HG03159 (cell line): ENCODE measurements around the gene ERCC2.

Source experiments
- ATAC-seq: cut with Tn5 transposase; IDR thresholded peaks from one replicate; pipeline ENCODE4 v1.9.1; 2021; ENCODE audit warnings: mild to moderate bottlenecking, moderate library complexity; ENCODE audit not compliant: unreplicated experiment

Gene ERCC2

GRCh38 chr19:45402298-45403061 lies 32.1 kb upstream of the ERCC2 start:
- ATAC-seq, result no peak

- ATAC-seq, result no peak
These were observed 31.4 kb upstream of the ERCC2 start for GRCh38 chr19:45401815-45402214.

GRCh38 chr19:45400192-45400591 lies 29.8 kb upstream of the ERCC2 start:
- no peak for ATAC-seq

GRCh38 chr19:45395821-45396617 lies 25.6 kb upstream of the ERCC2 start:
- ATAC-seq, result no peak

GRCh38 chr19:45391871-45392665 lies 21.7 kb upstream of the ERCC2 start:
- no peak for ATAC-seq

GRCh38 chr19:45391346-45391745 lies 21.0 kb upstream of the ERCC2 start:
- ATAC-seq, result no peak

GRCh38 chr19:45385392-45386221 lies 15.2 kb upstream of the ERCC2 start:
- no peak for ATAC-seq

GRCh38 chr19:45382426-45382825 lies 12.1 kb upstream of the ERCC2 start:
- no peak for ATAC-seq

GRCh38 chr19:45380107-45380506 lies 9.7 kb upstream of the ERCC2 start:
- ATAC-seq, result no peak

GRCh38 chr19:45376045-45376724 lies 5.8 kb upstream of the ERCC2 start:
- ATAC-seq, result no peak

- no peak for ATAC-seq
These were observed 1.5 kb downstream of the ERCC2 start for GRCh38 chr19:45368737-45369340.

GRCh38 chr19:45368127-45368526 lies 2.2 kb downstream of the ERCC2 start:
- no peak for ATAC-seq

GRCh38 chr19:45364696-45365095 lies 5.7 kb downstream of the ERCC2 start:
- ATAC-seq, result no peak

GRCh38 chr19:45363861-45364459 lies 6.4 kb downstream of the ERCC2 start:
- no peak for ATAC-seq

- no peak for ATAC-seq
These were observed 8.1 kb downstream of the ERCC2 start for GRCh38 chr19:45362291-45362690.

- ATAC-seq, result no peak
These were observed 8.8 kb downstream of the ERCC2 start for GRCh38 chr19:45361608-45362007.

- no peak for ATAC-seq
These were observed 12.1 kb downstream of the ERCC2 start for GRCh38 chr19:45358213-45358792.

- no peak for ATAC-seq
These were observed 13.0 kb downstream of the ERCC2 start for GRCh38 chr19:45357445-45357783.
